Tibial artery (tissue), 4 donors: ENCODE measurements around the gene ZNF140.

Source experiments
- DNase-seq, 2 donors: peaks; one replicate each; pipeline ENCODE4 v3.0.0-alpha.2; 2019
- H3K27ac ChIP-seq, 2 donors: fragments of 200-600 bp; sonication (generic) in 1 of 2; 1 replicate in 1 of 2; 2 replicates in 1 of 2; pipeline ENCODE4 v1.5.1; 2018 to 2019; ENCODE audit warnings: mild to moderate bottlenecking in 1 of 2
- H3K27me3 ChIP-seq, 2 donors: fragments of 200-600 bp; sonication (generic) in 1 of 2; one replicate each; pipeline versions ENCODE4 v1.5.1 to v1.6.0; 2016 to 2019
- H3K36me3 ChIP-seq, 3 donors: fragments of 200-600 bp; sonication (generic) in 2 of 3; one replicate each; pipeline ENCODE4 v1.5.1; 2016 to 2019; ENCODE audit warnings: mild to moderate bottlenecking in 2 of 3
- H3K4me1 ChIP-seq, 4 donors: fragments of 200-600 bp; sonication (generic) in 2 of 4; 1 replicate in 3 of 4; 2 replicates in 1 of 4; pipeline ENCODE4 v1.5.1; 2016 to 2019
- H3K4me3 ChIP-seq, 2 donors: fragments of 200-600 bp; sonication (generic) in 1 of 2; 1 replicate in 1 of 2; 2 replicates in 1 of 2; pipeline ENCODE4 v1.5.1; 2018 to 2019; ENCODE audit warnings: mild to moderate bottlenecking in 2 of 2
- H3K9me3 ChIP-seq, 3 donors: fragments of 200-600 bp; sonication (generic) in 1 of 3; one replicate each; pipeline ENCODE4 v1.5.1; 2016 to 2019
- CTCF ChIP-seq, 2 experiments: fragments of 200-600 bp in 1 of 2; fragments of 450-650 bp in 1 of 2; IDR thresholded peaks; one replicate each; pipeline ENCODE4 v1.5.1; 2017 to 2019; ENCODE audit warnings: antibody characterized with exemption in 2 of 2, mild to moderate bottlenecking in 1 of 2, moderate library complexity in 1 of 2
- intact Hi-C: fragments of 100-400 bp; cut with DNase I; formaldehyde crosslinking; loops from one replicate; pipeline ENCODE4 v1.15.0; 2023; ENCODE audit warnings: low total_unique reads

ZNF140 gene

GRCh38 chr12:133108150-133108549 lies 27.4 kb downstream of the ZNF140 start:
- Histone ChIP-seq H3K9me3 (peaks cover 21 to 97% (median 95%) of the 10 kb centered on the region in 3 donors), H3K36me3 (peaks cover 69 to 92% (median 90%) of the 10 kb centered on the region in 3 donors), H3K27me3 (no peaks in the 10 kb centered on the region), H3K4me3 (no peak overlapping the region), H3K27ac (no peak overlapping the region), H3K4me1 (no peaks in the 10 kb centered on the region)
- no peak for TF ChIP-seq CTCF (IDR thresholded peaks at IDR 0.05)
- DNase-seq = no peak
- intact Hi-C loops = no loop called here

- H3K4me1 ChIP-seq = no peaks in the 10 kb centered on the region
- no peak for TF ChIP-seq CTCF (IDR thresholded peaks at IDR 0.05)
- intact Hi-C loops = no loop called here
- H3K27me3 ChIP-seq = no peaks in the 10 kb centered on the region
- H3K9me3 ChIP-seq = peaks cover 27 to 98% (median 97%) of the 10 kb centered on the region in 3 donors
- no peak for DNase-seq
- H3K27ac ChIP-seq = no peak overlapping the region
- H3K36me3 ChIP-seq = peaks cover 71 to 100% (median 98%) of the 10 kb centered on the region in 3 donors
- H3K4me3 ChIP-seq = no peak overlapping the region
These were observed 39.9 kb downstream of the ZNF140 start for GRCh38 chr12:133120385-133121191.

- Histone ChIP-seq H3K4me3 (no peak overlapping the region), H3K36me3 (peaks cover 54 to 96% (median 89%) of the 10 kb centered on the region in 3 donors), H3K4me1 (peaks cover 0 to 5% (median 0%) of the 10 kb centered on the region in 4 donors), H3K9me3 (peaks cover 17 to 92% (median 79%) of the 10 kb centered on the region in 3 donors), H3K27me3 (no peaks in the 10 kb centered on the region), H3K27ac (no peak overlapping the region)
- no peak for DNase-seq
- intact Hi-C loops = no loop called here
- TF ChIP-seq CTCF (IDR thresholded peaks at IDR 0.05) = no peak
These were observed 44.0 kb downstream of the ZNF140 start for GRCh38 chr12:133124674-133125073.

GRCh38 chr12:133129368-133130037 lies 48.8 kb downstream of the ZNF140 start:
- Histone ChIP-seq H3K27me3 (no peaks in the 10 kb centered on the region), H3K9me3 (peaks cover 0 to 73% (median 48%) of the 10 kb centered on the region in 3 donors), H3K4me3 (peak overlapping the region; percentile 68 to 86), H3K4me1 (peaks cover 0 to 10% (median 2%) of the 10 kb centered on the region in 4 donors), H3K27ac (peak overlapping the region; percentile 93 to 97), H3K36me3 (peaks cover 51 to 71% (median 66%) of the 10 kb centered on the region in 3 donors)
- intact Hi-C loops = loop anchor here (2.0 kb wide), 1 partner anchor 49 kb away; the partner anchor contains the start of gene ZNF140
- no peak for DNase-seq
- TF ChIP-seq CTCF (IDR thresholded peaks at IDR 0.05) = no peak

GRCh38 chr12:133130038-133130807 lies 49.5 kb downstream of the ZNF140 start, which contains the start of the genes ZNF10 and ZNF891:
TSS of gene ZNF10 (plus strand) at chr12:133130627. CDS start at chr12:133144493, 13,866 bp downstream.
TSS of gene ZNF891 (minus strand) at chr12:133130274. CDS start at chr12:133121918, 8,356 bp downstream.
- intact Hi-C loops = no loop called here
- peak within 1 kb of the TSS; percentile 93 to 97 for H3K27ac ChIP-seq
- peaks cover 54 to 71% (median 67%) of the 10 kb centered on the region in 3 donors for H3K36me3 ChIP-seq
- peaks cover 0 to 10% (median 2%) of the 10 kb centered on the region in 4 donors for H3K4me1 ChIP-seq
- H3K4me3 ChIP-seq = peak within 1 kb of the TSS; percentile 68 to 86
- peaks cover 0 to 75% (median 49%) of the 10 kb centered on the region in 3 donors for H3K9me3 ChIP-seq
- peak; percentile 92 to 97 for DNase-seq
- no peak for TF ChIP-seq CTCF (IDR thresholded peaks at IDR 0.05)
- H3K27me3 ChIP-seq = no peaks in the 10 kb centered on the region
